CD4-positive, alpha-beta T cell treated with Interleukin-15 for 1 hour (primary cell): Measurements from ENCODE around the gene MS4A14.
"Not testable (repeated sequence)": the region's sequence is repeated elsewhere in the genome, so short reads cannot be mapped to it uniquely, and the experiment has no call there.

Source experiments
- DNase-seq: peaks from one replicate; pipeline ENCODE4 v3.0.0-alpha.2; 2020

Gene MS4A14

DNA sequence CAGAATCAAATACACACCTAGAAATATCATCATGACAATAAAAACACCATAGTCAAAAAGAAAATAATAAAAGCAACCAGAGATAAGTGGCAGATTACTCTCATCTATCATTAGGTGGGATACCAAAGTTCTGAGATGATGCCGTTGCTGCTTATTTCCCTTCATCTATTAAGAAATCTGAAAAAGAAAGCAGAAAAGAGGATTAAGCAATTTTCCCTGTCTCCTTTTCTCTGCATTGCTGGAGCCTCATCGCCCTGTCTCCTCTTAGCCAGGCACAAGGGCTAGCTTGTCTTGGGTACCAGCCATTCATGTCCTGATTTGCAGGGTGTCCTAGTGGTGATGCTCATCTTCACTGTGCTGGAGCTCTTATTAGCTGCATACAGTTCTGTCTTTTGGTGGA, 3.9 kb upstream of the MS4A14 start:
- no peak for DNase-seq

DNA sequence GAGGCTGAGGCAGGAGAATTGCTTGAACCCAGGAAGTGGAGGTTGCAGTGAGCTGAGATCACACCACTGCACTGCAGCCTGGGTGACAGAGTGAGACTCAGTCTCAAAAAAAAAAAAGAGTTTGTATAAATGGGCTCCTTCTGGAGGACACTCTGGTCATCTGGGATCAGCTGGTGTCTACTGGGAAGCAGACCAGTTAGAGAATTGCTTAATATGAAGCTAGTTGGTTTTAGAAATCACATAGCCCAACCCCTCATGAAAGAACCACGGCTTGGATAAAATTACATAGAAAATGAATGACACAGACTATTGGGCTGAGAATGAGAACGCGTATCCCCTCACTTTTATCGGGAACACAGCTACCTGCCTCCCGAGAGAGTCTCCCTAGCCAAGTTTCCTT, 3.2 kb upstream of the MS4A14 start:
- DNase-seq: no peak

GRCh38 chr11:60394666-60395380, 1.4 kb upstream of the MS4A14 start:
- DNase-seq: no peak

GRCh38 chr11:60396799-60397198, 540 bp downstream of the MS4A14 start:
- peak; percentile 38 for DNase-seq

GRCh38 chr11:60420015-60420414, 23.8 kb downstream of the MS4A14 start:
- DNase-seq: no peak

DNA sequence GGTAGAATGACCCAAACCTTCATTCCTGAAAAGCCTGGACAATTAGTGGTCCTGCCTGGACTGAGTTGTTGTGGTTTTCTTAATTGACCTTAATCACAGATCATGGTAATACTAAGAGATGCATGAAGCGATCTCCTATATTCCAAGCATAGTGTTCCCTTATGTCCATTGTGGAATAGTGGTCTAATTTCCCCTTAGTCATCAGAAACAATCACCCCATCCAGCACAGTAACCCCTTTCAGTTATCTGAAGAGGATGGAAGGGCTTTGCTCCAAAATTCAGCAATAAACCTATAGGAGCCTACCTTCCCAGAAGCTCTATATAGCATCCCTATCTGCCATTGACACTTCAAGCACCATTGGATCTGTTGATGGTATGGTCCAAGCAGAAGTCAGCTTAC, 26.4 kb downstream of the MS4A14 start:
- DNase-seq: no peak

DNA sequence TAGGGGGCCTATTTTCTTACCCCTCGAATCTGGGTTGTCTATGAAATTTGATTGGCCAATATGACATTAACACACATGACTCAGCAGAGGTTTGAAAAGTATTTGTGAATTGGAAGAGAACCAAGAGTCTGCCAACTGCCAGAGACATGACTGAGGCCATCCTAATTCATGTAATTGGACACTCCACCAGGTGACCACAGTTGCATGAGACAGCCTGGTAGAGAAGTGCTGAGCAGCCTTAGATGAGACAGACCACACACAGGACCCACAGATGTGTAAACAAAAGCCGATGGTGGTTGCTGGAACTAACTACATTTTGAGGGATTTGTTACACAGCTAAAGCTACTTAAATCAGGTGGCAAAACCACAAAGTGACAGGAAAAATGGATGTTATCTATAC, 32.3 kb downstream of the MS4A14 start:
- DNase-seq: no peak

DNA sequence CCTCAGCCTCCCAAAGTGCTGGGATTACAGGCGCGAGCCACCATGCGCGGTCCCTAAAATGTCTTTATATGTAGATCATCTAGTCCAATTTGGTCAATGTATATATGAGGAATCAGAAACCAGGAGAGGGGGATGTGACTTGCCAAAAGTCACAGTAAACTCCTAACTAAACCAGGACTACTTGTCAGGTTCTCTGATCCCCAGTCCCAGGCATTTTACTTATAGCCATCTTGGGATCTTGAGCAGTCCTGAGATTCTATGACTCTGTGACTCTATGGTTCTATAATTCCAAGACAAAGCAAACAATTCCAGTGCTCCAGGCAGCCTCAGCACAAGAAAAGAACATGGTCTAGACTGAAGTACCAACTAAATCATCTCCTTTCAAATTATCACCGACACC, 33.0 kb downstream of the MS4A14 start, which contains the start of gene MS4A5:
Gene MS4A5, plus strand, starts transcription at position 301 of the 400 bp plus-strand sequence. CDS start 103 bp downstream, outside the sequence.
- no peak for DNase-seq

- no peak for DNase-seq
These were observed 35.0 kb downstream of the MS4A14 start for GRCh38 chr11:60431251-60431650.

- DNase-seq: no peak
These were observed 37.1 kb downstream of the MS4A14 start for GRCh38 chr11:60433401-60433800.

DNA sequence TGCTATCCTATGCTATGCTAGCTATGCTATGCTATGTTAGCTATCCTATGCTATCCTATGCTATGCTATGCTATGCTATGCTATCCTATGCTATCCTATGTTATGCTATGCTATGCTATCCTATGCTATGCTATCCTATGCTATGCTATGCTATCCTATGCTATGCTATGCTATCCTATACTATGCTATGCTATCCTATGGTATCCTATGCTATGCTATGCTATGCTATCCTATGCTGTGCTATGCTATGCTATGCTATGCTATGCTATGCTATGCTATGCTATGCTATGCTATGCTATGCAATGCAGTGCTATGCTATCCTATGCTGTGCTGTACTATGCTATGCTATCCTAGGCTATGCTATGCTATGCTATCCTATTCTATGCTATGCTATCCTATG, 50.8 kb downstream of the MS4A14 start:
- DNase-seq: no peak

GRCh38 chr11:60447846-60448245, 51.6 kb downstream of the MS4A14 start:
- DNase-seq: no peak

GRCh38 chr11:60451185-60451584, 54.9 kb downstream of the MS4A14 start:
- not testable (repeated sequence) for DNase-seq

- no peak for DNase-seq
These were observed 58.0 kb downstream of the MS4A14 start for GRCh38 chr11:60454212-60454611.

DNA sequence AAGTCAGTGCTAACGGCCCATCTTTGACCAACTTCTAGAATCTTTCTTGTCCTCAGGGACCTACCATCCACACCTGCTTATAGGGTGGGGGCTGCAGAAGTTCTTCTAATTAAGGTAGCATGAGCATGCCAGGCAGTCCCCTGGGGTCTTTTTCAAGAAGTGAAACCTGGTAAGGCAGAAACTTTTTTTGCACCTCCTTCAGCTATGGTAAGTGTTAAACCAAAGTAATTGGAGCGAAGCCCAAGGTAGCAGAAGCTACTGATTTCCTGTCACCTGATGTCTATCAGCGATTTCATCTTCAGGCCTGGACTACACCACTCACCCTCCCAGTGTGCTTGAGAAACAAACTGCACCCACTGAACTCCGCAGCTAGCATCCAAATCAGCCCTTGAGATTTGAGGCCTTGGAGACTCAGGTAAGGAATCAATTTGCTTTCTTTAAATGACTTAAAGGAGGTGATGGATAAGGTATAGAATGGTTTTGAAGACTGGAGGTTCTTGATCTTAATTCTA, 59.3 kb downstream of the MS4A14 start, which contains the start of gene MS4A1:
Gene MS4A1, plus strand, starts transcription at position 317 of the 512 bp plus-strand sequence. CDS start 6,528 bp downstream, outside the sequence.
- peak; percentile 84 for DNase-seq

DNA sequence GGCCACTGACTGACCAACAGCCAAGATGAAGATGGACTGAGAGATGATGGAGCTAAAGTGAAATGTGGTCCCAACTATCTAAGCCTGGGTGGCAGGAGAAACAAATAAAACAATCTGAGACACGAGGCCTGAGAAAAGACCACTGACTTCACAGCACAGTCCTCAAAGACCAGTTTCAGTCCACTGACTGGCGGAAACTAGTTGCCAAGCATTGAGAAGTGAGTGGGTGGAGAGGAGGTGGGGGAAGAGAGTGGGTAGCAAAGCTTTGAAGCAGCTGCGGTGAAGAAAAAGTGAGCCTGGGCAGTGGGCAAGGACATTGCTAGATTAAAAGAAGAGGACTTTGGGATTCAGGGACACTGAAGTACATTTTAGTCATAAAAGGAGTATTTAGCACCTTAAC, 61.3 kb downstream of the MS4A14 start:
- DNase-seq: peak; percentile 31

DNA sequence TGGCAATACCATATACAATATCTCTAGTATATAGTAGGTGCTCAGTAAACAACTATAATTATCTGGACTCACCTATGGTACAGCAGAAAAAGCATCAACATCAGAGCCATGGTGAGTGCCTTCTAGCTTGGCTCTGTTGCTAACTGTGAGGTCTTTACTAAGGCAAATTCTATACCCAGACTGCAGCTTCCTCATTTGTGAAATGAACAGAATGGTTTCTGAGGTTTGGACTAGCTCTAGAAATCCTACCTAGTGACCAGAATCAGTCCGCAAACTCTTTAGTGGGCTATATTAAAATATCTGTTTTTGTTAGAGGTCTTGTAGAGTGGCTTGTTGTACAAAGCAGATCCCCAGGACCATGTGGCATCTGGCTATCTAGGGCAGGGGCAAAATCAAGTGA, 63.1 kb downstream of the MS4A14 start:
- no peak for DNase-seq
